ENCODE results near the gene IKZF3.
"Not testable (repeated sequence)": the region's sequence is repeated elsewhere in the genome, so short reads cannot be mapped to it uniquely, and the experiment has no call there.

IKZF3 gene

GRCh38 chr17:39781861-39782213, 82.3 kb downstream of the IKZF3 start:
- DNase-seq (ENCODE audit: low spot score) = no peak

DNA sequence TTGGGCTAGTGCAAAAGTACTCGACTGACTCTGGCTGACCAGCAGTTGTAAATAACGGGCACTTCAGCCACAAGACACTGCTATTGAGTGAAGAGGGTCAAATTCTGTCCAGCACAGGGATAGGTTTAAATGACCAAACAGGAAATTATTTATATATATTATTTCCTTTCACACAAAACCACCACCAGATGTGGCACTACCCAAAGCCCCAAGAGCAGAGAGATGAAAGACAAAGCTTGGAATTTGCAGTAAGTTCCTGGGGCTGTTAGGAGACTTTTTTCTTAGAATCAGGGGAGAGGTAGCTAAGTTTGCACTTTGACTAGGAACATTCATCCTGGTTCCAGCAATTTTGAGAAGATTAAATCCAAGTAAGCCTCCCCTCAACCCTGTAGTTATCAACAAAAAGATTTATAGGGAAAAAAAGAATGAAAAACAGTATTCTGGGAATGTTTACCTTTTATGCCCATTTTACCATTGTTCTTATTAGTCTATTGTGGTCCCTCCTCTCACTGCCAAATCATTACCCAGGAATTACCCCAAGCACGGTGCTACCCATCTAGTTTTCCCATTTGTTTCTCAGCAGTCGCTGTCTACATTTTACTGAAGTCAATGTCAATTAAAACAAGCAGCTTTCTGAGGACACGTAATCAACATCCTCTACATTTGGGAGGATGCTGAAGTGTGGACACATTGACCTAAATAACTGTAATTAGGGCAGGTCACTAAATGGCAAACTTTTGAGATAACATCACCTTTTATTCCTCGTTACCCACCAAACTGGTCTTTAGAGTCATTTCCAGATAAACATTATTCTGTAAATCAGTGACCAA, 82.9 kb downstream of the IKZF3 start:
- no peak for DNase-seq (ENCODE audit: low spot score)

- DNase-seq (ENCODE audit: low spot score) = no peak
Observed at GRCh38 chr17:39777534-39778365, 86.4 kb downstream of the IKZF3 start.

DNA sequence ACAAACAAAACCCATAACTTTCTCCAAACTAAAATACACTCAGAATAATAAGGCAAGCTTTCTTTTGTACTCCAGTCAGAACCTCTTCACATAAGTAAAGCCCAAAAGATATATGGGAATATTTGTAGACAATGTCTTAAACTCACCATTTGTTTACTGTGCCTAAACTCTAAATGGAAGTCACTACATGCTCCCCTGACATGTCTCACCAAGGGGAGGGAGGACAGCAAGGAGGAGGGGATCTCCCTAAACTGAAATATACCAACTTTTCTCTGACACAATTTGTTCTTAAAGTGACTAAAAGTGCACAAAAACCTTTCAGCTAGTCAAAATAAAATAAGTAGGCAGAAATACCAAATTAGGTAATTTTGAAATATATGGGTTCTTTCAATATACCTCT, 87.9 kb downstream of the IKZF3 start:
- DNase-seq (ENCODE audit: low spot score) = no peak

GRCh38 chr17:39775031-39775430, 89.1 kb downstream of the IKZF3 start:
- DNase-seq (ENCODE audit: low spot score) = no peak

GRCh38 chr17:39774047-39774446, 90.1 kb downstream of the IKZF3 start:
- no peak for DNase-seq (ENCODE audit: low spot score)

- no peak for DNase-seq (ENCODE audit: low spot score)
Observed at GRCh38 chr17:39772987-39773934, 90.9 kb downstream of the IKZF3 start.

DNA sequence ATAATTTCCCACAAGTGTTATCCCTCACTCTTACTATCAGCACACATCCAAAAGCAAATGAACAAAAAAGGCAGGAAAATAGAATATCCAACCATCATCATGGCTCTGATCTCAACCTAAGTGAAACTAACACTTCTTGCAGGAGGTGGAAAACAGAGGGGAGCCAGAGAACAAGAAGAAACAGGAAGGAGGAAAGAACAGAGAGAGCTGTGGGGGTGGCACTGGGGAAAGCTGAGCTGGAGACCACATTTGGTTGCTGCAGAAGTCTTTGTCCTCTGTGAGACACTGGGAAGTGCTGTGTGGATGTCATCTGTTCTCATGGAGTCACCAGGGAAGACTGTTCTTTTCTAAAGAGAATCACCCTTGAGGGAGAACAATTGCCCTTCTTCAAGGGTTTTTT, 91.7 kb downstream of the IKZF3 start:
- no peak for DNase-seq (ENCODE audit: low spot score)

DNA sequence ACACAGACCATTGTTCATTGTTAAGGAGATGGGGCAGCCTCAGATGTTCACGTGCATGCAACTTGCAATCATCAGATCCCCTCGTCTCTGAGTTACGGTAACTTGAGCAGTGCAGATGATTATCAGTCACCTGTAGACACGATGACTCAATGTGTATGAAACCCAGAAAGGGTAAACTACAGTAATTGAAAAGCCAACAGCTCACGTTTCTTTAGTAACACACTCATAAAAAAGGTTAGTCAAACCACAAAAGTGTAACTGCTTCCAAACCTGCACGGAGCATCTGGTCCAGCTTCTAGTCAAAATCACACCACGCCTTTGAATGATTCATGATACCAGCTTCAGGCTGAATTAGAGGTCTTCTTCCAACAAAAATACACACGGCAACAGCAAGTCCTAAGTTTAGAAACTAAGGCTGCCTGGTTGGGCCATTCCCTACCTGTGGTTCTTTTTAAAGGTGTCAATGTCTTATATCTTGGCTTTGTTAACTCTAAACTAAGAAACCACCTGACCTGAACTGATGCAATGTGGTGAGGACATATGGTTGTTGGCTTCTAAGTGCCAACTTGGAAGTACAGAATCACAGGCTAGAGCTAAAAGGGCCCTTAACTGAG, 94.0 kb downstream of the IKZF3 start:
- DNase-seq (ENCODE audit: low spot score) = no peak

DNA sequence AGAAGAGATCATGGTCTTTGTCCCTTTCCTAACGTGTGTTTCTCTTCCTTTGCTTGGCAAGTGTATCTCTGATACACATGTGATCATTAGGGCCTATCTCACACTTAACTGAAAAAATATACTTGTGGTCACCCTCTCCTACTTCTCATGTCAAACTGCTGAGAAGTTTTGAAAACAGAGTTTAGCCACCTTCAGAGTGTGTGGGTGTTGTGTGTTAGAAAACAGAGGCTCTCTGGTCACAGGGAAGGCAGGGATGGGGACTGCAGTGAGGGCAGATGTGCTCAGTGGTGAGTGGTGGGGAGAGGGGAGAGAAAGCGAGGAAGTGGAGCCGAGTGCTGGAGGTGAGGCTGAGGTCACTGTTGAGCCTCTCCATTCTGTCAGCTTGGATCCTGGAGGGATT, 97.0 kb downstream of the IKZF3 start:
- no peak for DNase-seq (ENCODE audit: low spot score)

DNA sequence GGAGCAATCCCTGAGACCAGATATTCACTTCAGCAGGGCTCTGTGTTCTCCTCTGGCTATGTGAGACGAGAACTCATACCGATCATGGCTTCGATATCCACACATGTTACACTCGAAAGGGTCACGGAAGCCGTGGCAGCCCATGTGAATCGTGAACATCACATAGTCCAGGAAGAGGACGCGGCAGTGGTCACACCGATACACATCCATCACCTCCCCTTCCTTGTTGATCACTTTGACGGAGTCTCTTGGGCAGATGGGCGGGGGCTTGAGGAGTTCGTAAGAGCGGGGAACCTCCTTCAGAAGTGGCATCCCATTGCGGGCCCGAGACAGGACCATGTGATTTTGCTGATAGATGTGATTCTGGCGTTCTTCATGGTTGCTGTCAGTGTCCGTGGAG, 98.3 kb downstream of the IKZF3 start:
- DNase-seq (ENCODE audit: low spot score) = no peak

- no peak for DNase-seq (ENCODE audit: low spot score)
Observed at GRCh38 chr17:39765175-39765574, 98.9 kb downstream of the IKZF3 start.

DNA sequence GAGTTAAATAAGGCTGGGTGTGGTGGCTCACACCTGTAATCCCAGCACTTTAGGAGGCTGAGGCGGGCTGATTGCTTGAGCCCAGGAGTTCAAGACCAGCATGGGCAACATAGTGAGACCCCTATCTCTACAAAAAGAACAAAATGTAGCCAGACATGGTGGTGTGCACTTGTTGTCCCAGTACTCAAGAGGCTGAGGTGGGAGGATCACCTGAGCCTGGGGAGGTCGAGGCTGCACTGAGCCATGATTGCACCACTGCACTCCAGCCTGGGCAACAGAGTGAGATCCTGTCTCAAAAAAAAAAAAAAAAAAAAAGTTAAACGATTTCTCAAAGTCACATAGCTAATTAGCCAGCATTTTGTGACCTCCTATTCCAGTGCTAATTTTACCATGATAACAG, 99.9 kb downstream of the IKZF3 start:
- DNase-seq (ENCODE audit: low spot score) = not testable (repeated sequence)

GRCh38 chr17:39763051-39763820, 100.9 kb downstream of the IKZF3 start:
- DNase-seq (ENCODE audit: low spot score) = no peak

GRCh38 chr17:39761861-39762496, 102.1 kb downstream of the IKZF3 start:
- DNase-seq (ENCODE audit: low spot score) = no peak

DNA sequence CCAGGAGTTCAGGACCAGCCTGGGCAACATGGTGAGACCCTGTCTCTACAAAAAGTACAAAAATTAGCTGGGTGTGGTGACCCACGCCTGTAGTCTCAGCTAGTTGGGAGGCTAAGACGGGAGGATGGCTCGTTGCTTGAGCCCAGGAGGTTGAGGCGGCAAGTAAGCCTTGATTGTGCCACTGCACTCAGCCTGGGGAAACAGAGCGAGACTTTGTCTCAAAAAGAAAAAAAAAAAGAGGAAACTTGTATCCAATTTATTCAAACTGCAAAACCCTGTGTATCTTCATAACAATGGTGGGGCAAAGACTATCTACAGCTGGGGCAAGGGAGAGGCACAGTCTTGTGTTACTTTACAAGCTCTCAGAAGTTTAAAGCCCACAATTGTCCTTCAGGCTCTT, 104.9 kb downstream of the IKZF3 start:
- no peak for DNase-seq (ENCODE audit: low spot score)

DNA sequence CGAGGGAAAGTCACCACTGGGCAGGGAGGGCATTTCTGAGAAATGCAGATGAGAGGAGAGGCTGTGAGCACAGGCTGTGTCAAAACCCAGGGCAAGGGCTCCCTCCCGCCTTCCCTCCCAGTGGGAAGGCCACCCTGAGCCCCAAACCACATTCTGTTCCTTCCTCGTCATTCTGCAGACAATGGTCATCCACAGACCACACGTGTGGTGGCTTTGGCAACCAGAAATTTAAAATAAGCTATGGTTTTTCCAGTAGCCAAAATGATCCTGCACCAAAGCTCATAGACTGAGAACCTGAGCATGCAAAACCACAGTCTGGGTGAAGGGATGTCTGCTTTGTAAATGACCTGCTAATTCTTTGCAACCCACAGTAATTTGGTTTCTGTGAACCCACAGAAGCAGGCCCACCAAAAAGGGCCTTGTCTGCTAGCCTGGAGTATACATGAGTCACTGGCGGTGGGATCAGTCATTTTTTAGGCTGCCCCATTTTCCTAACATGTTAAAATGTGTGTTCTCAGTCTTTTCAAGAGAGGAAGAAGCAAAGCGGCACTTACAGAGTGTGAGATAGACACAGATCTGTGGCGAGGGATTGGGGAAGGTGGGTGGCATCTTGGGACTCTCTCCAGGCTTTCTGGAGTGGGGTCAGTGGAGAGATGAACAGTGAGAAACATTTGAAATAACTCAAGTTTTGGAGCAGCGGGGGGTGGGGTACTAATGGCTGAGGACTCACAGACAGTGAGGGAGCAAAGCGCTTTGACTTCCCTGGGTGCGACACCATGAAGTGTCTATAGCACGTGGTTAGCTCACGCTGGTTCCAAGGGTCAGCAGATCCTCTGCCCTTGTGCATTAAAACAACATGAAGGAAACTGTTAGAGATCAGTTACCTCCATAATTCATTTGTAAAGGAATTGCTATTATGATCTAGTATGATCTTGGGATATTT, 105.9 kb downstream of the IKZF3 start:
- no peak for DNase-seq (ENCODE audit: low spot score)

GRCh38 chr17:39757176-39757662, 106.9 kb downstream of the IKZF3 start:
- DNase-seq (ENCODE audit: low spot score) = no peak

All from SK-N-DZ (cell line).